WERI-Rb-1 (cell line): ENCODE results near the gene POMP.

Source experiments
- DNase-seq: peaks from one replicate; pipeline ENCODE4 v3.0.0-alpha.2; 2020
- H3K27ac ChIP-seq: fragments of 250-450 bp; sonication (Bioruptor Pico); 2 replicates; pipeline ENCODE4 v1.5.1; 2020; ENCODE audit warnings: mild to moderate bottlenecking, moderate library complexity
- H3K27me3 ChIP-seq: fragments of 250-450 bp; sonication (Bioruptor Pico); 2 replicates; pipeline ENCODE4 v1.5.1; 2021; ENCODE audit warnings: mild to moderate bottlenecking, low read depth, moderate library complexity; ENCODE audit not compliant: insufficient read depth, severe bottlenecking
- H3K36me3 ChIP-seq: fragments of 250-450 bp; sonication (Bioruptor Pico); 2 replicates; pipeline ENCODE4 v1.5.1; 2020; ENCODE audit warnings: mild to moderate bottlenecking, moderate library complexity
- H3K4me3 ChIP-seq: 2 replicates; pipeline ENCODE4 v1.5.1; 2011; ENCODE audit warnings: low read depth, mild to moderate bottlenecking, control low read depth, low read length
- H3K9me3 ChIP-seq: fragments of 250-450 bp; sonication (Bioruptor Pico); 2 replicates; pipeline ENCODE4 v1.5.1; 2021; ENCODE audit warnings: mild to moderate bottlenecking, moderate library complexity; ENCODE audit not compliant: severe bottlenecking
- TF ChIP-seq, protein P1 (sequence below): IDR thresholded peaks from 2 replicates; pipeline ENCODE4 v1.5.1; 2011; ENCODE audit warnings: low read depth, mild to moderate bottlenecking, control low read depth, inconsistent platforms, low read length

Gene POMP

DNA sequence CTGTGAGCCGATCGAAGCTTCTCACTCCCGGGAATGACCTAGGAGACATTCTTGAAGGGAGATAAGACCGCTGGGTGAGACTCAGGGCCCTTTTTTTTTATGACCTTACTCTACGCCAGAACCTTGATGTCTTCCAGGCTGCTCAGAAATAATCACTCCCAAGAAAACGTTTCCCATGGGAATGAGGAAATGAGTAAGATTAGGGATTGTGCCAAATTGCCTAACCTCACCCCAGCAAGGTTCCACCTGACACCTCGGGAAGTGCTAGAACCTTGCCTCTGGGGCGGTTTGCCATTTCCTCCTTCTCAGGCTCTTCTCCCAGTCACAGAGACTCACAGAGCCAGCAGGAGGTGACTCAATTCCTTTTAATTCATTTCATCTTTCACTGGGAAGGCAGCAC, 57.6 kb downstream of the POMP start:
- Histone ChIP-seq H3K27me3 (no peaks in the 10 kb centered on the region), H3K4me3 (no peak overlapping the region), H3K36me3 (no peaks in the 10 kb centered on the region), H3K27ac (no peak overlapping the region), H3K9me3 (no peaks in the 10 kb centered on the region)
- no peak for DNase-seq
- TF ChIP-seq, protein P1, sequence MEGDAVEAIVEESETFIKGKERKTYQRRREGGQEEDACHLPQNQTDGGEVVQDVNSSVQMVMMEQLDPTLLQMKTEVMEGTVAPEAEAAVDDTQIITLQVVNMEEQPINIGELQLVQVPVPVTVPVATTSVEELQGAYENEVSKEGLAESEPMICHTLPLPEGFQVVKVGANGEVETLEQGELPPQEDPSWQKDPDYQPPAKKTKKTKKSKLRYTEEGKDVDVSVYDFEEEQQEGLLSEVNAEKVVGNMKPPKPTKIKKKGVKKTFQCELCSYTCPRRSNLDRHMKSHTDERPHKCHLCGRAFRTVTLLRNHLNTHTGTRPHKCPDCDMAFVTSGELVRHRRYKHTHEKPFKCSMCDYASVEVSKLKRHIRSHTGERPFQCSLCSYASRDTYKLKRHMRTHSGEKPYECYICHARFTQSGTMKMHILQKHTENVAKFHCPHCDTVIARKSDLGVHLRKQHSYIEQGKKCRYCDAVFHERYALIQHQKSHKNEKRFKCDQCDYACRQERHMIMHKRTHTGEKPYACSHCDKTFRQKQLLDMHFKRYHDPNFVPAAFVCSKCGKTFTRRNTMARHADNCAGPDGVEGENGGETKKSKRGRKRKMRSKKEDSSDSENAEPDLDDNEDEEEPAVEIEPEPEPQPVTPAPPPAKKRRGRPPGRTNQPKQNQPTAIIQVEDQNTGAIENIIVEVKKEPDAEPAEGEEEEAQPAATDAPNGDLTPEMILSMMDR, result no peak

DNA sequence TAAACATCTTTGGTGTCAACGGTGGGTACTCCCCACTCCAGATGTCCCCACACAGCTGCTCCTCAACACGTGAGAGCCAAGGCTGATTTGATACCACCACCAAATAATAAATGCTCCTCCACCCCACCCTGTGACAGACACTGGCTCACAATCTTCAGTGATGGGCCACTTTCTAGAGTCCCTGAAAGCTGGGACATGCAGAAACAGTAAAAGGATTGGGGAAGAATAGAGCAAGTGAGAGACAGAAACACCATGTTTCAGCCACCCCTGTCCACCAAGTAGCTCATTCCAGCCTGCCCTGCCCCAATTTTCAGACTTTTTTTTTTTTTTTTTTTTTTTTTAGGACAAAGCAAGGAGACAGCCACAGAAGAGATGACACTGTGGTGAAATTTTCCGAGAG, 58.2 kb downstream of the POMP start:
- Histone ChIP-seq H3K9me3 (no peaks in the 10 kb centered on the region), H3K27ac (no peak overlapping the region), H3K4me3 (no peak overlapping the region), H3K36me3 (no peaks in the 10 kb centered on the region), H3K27me3 (no peaks in the 10 kb centered on the region)
- no peak for DNase-seq
- TF ChIP-seq, protein P1, result no peak

DNA sequence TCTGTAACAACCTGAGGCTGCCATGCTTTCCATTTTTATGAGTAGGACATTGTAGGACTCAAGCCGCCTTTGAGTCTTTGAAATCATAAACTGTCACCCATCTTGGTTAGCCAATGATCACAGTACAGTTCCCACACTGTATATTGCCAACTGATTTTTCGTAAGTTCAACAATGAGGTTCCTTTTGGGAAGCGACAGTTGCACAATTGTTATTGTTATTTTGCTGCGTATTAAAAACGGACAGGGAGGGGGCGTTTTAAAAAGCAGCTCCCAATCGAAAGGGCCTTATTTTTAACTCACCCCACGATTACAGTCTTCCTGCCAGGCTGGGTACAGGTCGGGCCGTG, 59.2 kb downstream of the POMP start:
- H3K27ac ChIP-seq, result no peak overlapping the region; the same call in 1 of the 2 replicates
- H3K4me3 ChIP-seq, result peak overlapping the region; percentile 70
- H3K36me3 ChIP-seq, result no peaks in the 10 kb centered on the region
- no peaks in the 10 kb centered on the region for H3K27me3 ChIP-seq
- TF ChIP-seq, protein P1, result no peak
- no peaks in the 10 kb centered on the region for H3K9me3 ChIP-seq
- no peak for DNase-seq

DNA sequence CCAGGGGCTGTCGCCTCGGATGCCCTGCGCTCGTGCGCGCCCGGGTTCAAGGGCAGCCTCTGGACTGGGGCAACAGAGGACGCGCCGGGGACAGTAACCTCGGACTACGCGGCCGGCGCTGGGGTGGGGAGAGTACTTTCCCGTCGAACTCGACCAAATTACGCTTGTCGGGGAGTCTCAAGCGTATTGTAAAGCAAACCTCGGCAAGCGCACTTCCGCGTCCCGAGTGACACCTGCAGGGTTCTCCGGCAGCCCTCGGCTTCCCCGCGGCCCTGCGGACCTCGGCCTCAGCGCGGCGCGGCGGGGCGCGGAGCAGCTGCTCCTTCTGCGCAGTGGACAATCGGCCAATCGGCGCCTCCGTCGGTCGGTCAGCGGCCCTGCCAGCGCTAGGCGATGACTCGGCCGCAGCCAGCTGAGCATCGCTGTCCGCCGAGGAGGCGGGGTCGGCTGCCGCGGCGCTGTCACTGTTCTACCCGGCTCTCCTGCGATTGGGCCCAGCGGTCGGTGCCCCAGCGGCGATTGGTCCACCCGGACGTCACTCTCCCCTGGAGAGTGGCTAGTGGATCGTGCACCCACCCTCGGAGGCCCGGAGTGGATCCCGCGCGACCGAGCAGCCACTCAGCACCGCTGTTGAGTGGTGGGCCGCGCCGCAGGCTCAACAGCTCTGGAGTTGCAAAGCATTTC, 59.8 kb downstream of the POMP start, which contains the start of gene SLC46A3:
TSS of gene SLC46A3 (minus strand) at position 428 of the 684 bp plus-strand sequence. CDS start 972 bp downstream, outside the sequence.
- H3K27ac ChIP-seq, result peak within 1 kb of the TSS; percentile 29; the same call in 1 of the 2 replicates
- TF ChIP-seq, protein P1, result peak; percentile 13; the same call in 1 of the 2 replicates
- H3K36me3 ChIP-seq, result no peaks in the 10 kb centered on the region
- H3K9me3 ChIP-seq, result no peaks in the 10 kb centered on the region
- peak; percentile 94 for DNase-seq
- peak within 1 kb of the TSS; percentile 70 for H3K4me3 ChIP-seq
- H3K27me3 ChIP-seq, result no peaks in the 10 kb centered on the region

DNA sequence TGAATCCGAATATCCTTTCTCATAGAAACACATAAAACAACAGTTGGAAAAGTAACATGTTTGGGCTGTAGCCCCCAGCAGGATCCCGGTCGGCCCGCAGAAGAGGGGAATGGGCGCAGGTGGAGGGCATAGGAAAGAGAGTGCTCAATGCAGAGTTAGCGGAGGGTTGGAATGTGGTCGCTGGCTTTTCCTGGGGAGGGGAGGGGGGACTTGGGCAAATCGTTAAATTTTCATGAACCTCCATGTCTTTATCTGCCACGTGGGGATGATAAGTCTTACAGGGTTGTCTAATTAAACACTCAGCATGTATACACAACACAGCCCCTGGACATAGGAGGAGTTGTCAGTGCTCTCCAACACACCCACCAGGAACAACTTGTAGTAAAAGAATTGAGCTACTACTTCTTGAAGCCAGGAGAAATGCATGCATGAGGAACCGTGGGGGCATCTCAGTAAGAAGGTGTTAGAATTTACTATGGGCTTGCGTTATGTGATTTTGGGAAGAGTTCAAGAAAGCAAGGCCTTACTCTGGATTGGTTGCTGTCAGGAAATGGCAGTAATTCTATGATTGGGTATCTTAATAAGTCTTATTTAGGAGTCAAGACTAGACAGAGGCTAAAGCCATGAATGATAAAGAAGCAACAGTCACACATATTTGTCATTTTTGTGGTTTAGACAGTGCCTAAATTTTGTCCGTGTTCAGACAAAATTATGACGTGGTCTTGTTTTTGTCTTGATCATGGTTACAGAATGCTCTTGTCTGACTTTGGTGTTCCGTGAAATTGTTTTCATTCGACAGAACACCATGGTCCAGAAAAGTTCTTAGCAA, 60.5 kb downstream of the POMP start:
- Histone ChIP-seq H3K4me3 (peak overlapping the region; percentile 70), H3K9me3 (no peaks in the 10 kb centered on the region), H3K27ac (no peak overlapping the region), H3K36me3 (no peaks in the 10 kb centered on the region), H3K27me3 (no peaks in the 10 kb centered on the region)
- TF ChIP-seq, protein P1, result no peak
- no peak for DNase-seq
